Medulla oblongata (tissue), 1 donor: ENCODE data around the gene TMEM259.

Experiments used
- DNase-seq: peaks from one replicate; pipeline ENCODE4 v3.0.0-alpha.2; 2015; ENCODE audit errors: extremely low spot score

The TMEM259 gene

GRCh38 chr19:1020868-1021425, at the start of gene TMEM259:
Gene TMEM259 (minus strand): TSS chr19:1021123. CDS start chr19:1020996, 127 bp downstream.
- DNase-seq: peak; percentile 98

- no peak for DNase-seq
Measured at GRCh38 chr19:1070576-1070930, 49.6 kb upstream of the TMEM259 start.

GRCh38 chr19:1069009-1069779, 48.3 kb upstream of the TMEM259 start:
- DNase-seq: peak; percentile 63

GRCh38 chr19:1068009-1069001, 47.4 kb upstream of the TMEM259 start:
- DNase-seq: peak; percentile 46

GRCh38 chr19:1067341-1067957, 46.5 kb upstream of the TMEM259 start:
- no peak for DNase-seq

GRCh38 chr19:1066748-1067340, 45.9 kb upstream of the TMEM259 start, which contains the start of gene ARHGAP45:
Gene ARHGAP45 (plus strand): TSS chr19:1067167. CDS start chr19:1067406, 239 bp downstream.
- DNase-seq: peak; percentile 24

GRCh38 chr19:1066251-1066747, 45.4 kb upstream of the TMEM259 start:
- DNase-seq: no peak

GRCh38 chr19:1065606-1066109, 44.7 kb upstream of the TMEM259 start:
- DNase-seq: no peak

GRCh38 chr19:1064661-1065605, 44.0 kb upstream of the TMEM259 start:
- no peak for DNase-seq

- DNase-seq: no peak
Measured at GRCh38 chr19:1063909-1064660, 43.2 kb upstream of the TMEM259 start.

GRCh38 chr19:1063030-1063908, 42.3 kb upstream of the TMEM259 start:
- no peak for DNase-seq

GRCh38 chr19:1062387-1063029, 41.6 kb upstream of the TMEM259 start:
- no peak for DNase-seq

- no peak for DNase-seq
Measured at GRCh38 chr19:1061987-1062386, 41.1 kb upstream of the TMEM259 start.

- no peak for DNase-seq
Measured at GRCh38 chr19:1060689-1061088, 39.8 kb upstream of the TMEM259 start.

GRCh38 chr19:1058112-1058511, 37.2 kb upstream of the TMEM259 start:
- DNase-seq: no peak

GRCh38 chr19:1057176-1057855, 36.4 kb upstream of the TMEM259 start:
- no peak for DNase-seq
